SK-N-SH (cell line): Measurements from ENCODE around the gene ARHGEF7. TPM values are rescaled to one million over a fixed set of nuclear protein-coding genes. Genes with fewer than 3 reads are reported as not detected.

ENCODE experiments used
- CTCF ChIA-PET: fragments of 300-600, 350-600 bp; formaldehyde crosslinking; extraction: SDS; loops from one replicate; lab custom pipeline; 2021; lab: Yijun Ruan, JAX
- POLR2A ChIA-PET: fragments of 350-600 bp; sonication (Branson Sonifier 250); formaldehyde crosslinking; extraction: SDS; loops from one replicate; lab custom pipeline; 2020; ENCODE audit warnings: antibody characterized with exemption, inconsistent platforms; lab: Yijun Ruan, JAX
- DNase-seq: peaks from one replicate; pipeline ENCODE4 v3.0.0; 2012
- H2AFZ ChIP-seq: fragments of 200-600 bp; sonication (generic); 2 replicates; pipeline ENCODE4 v1.8.1; 2016; ENCODE audit warnings: antibody characterized with exemption, mild to moderate bottlenecking, low read depth
- H3F3A ChIP-seq: fragments of 200-600 bp; sonication (generic); replicated peaks from 2 replicates; pipeline ENCODE3; 2016; ENCODE audit warnings: antibody characterized with exemption, mild to moderate bottlenecking; ENCODE audit not compliant: insufficient read depth
- H3K27ac ChIP-seq, 2 experiments: fragments of 200-500 bp in 1 of 2; fragments of 200-600 bp in 1 of 2; sonication (Bioruptor generic) in 1 of 2; sonication (generic), shearing (Covaris generic) in 1 of 2; 2 replicates each; pipeline versions ENCODE4 v1.5.1 to v1.6.1; 2014 to 2016; ENCODE audit warnings: low read depth in 2 of 2, inconsistent platforms in 1 of 2, low read length in 1 of 2, mild to moderate bottlenecking in 1 of 2, mixed read lengths in 1 of 2
- H3K27me3 ChIP-seq: fragments of 200-600 bp; sonication (generic), shearing (Covaris generic); 2 replicates; pipeline ENCODE4 v1.6.1; 2016; ENCODE audit warnings: mixed run types; ENCODE audit not compliant: insufficient read depth
- H3K36me3 ChIP-seq, 2 experiments: fragments of 200-500 bp in 1 of 2; fragments of 200-600 bp in 1 of 2; sonication (Bioruptor generic) in 1 of 2; sonication (generic) in 1 of 2; replicated peaks in 1 of 2; 2 replicates each; pipeline versions ENCODE3 to v1.5.1; 2014 to 2016; ENCODE audit warnings: low read length in 1 of 2, mild to moderate bottlenecking in 1 of 2; ENCODE audit not compliant: insufficient read depth in 2 of 2, control insufficient read depth in 1 of 2
- H3K4me1 ChIP-seq, 2 experiments: fragments of 200-500 bp in 1 of 2; fragments of 200-600 bp in 1 of 2; sonication (Bioruptor generic) in 1 of 2; sonication (generic), shearing (Covaris generic) in 1 of 2; 2 replicates each; pipeline versions ENCODE4 v1.5.1 to v1.6.1; 2014 to 2016; ENCODE audit warnings: low read depth in 1 of 2, low read length in 1 of 2, mixed run types in 1 of 2; ENCODE audit not compliant: insufficient read depth in 2 of 2, control insufficient read depth in 1 of 2
- H3K4me2 ChIP-seq: fragments of 200-600 bp; sonication (generic), shearing (Covaris generic); 2 replicates; pipeline ENCODE4 v1.6.1; 2017; ENCODE audit warnings: mixed run types
- H3K4me3 ChIP-seq, 2 experiments: fragments of 200-500 bp in 1 of 2; fragments of 200-600 bp in 1 of 2; sonication (Bioruptor generic) in 1 of 2; sonication (generic), shearing (Covaris generic) in 1 of 2; 2 replicates each; pipeline versions ENCODE4 v1.5.1 to v1.8.1; 2014 to 2016; ENCODE audit warnings: low read depth in 2 of 2, inconsistent platforms in 1 of 2, low read length in 1 of 2, mild to moderate bottlenecking in 1 of 2, mixed read lengths in 1 of 2, moderate library complexity in 1 of 2
- H3K79me2 ChIP-seq: fragments of 200-600 bp; sonication (generic); 2 replicates; pipeline ENCODE4 v1.8.1; 2017; ENCODE audit warnings: mild to moderate bottlenecking; ENCODE audit not compliant: insufficient read depth
- H3K9ac ChIP-seq: fragments of 200-600 bp; sonication (generic); 2 replicates; pipeline ENCODE4 v1.6.1; 2017; ENCODE audit warnings: mixed run types
- H3K9me2 ChIP-seq: fragments of 200-600 bp; sonication (generic); 2 replicates; pipeline ENCODE4 v1.6.1; 2017; ENCODE audit warnings: mixed run types
- H3K9me3 ChIP-seq: fragments of 200-600 bp; sonication (generic); 2 replicates; pipeline ENCODE4 v1.6.1; 2017; ENCODE audit warnings: mixed run types, mild to moderate bottlenecking, moderate library complexity
- H4K20me1 ChIP-seq: fragments of 200-600 bp; sonication (generic); 2 replicates; pipeline ENCODE4 v1.6.1; 2017; ENCODE audit warnings: mild to moderate bottlenecking, mixed run types; ENCODE audit not compliant: insufficient read depth
- ELF1 ChIP-seq: IDR thresholded peaks from 2 replicates; pipeline ENCODE4 v1.4.0; 2012
- EP300 ChIP-seq, 2 experiments: IDR thresholded peaks; 2 replicates each; pipeline versions ENCODE4 v1.4.0 to v1.6.1; 2012; ENCODE audit warnings: borderline replicate concordance in 1 of 2, low read depth in 1 of 2, low read length in 1 of 2
- FOXJ3 ChIP-seq: sonication (generic); formaldehyde crosslinking; IDR thresholded peaks from 2 replicates; pipeline ENCODE4 v1.5.1; 2020; ENCODE audit warnings: mild to moderate bottlenecking, missing genetic modification reagents
- FOXM1 ChIP-seq: IDR thresholded peaks from 2 replicates; pipeline ENCODE4 v1.4.0; 2012; ENCODE audit warnings: low read depth, mild to moderate bottlenecking
- GABPA ChIP-seq: IDR thresholded peaks from 2 replicates; pipeline ENCODE4 v1.4.0; 2012; ENCODE audit warnings: low read depth, mild to moderate bottlenecking
- GATA2 ChIP-seq: sonication (generic); formaldehyde crosslinking; IDR thresholded peaks from 2 replicates; pipeline ENCODE4 v1.5.0; 2020; ENCODE audit warnings: mild to moderate bottlenecking, missing genetic modification reagents
- MAX ChIP-seq: IDR thresholded peaks from 2 replicates; pipeline ENCODE4 v1.4.0; 2012; ENCODE audit warnings: low read depth
- MXI1 ChIP-seq: IDR thresholded peaks from 2 replicates; pipeline ENCODE4 v1.6.1; 2012; ENCODE audit warnings: mild to moderate bottlenecking, low read depth, low read length, improper control_type of control experiment
- RAD21 ChIP-seq: IDR thresholded peaks from 2 replicates; pipeline ENCODE4 v1.6.1; 2012; ENCODE audit warnings: mild to moderate bottlenecking, low read length
- RCOR1 ChIP-seq: fragments of 150-350 bp; IDR thresholded peaks from 2 replicates; pipeline ENCODE4 v1.6.1; 2017; ENCODE audit warnings: antibody characterized with exemption, low read length
- RFX5 ChIP-seq: IDR thresholded peaks from 2 replicates; pipeline ENCODE4 v1.6.1; 2012; ENCODE audit warnings: mild to moderate bottlenecking, improper control_type of control experiment, low read length
- RXRA ChIP-seq: IDR thresholded peaks from 2 replicates; pipeline ENCODE4 v1.4.0; 2012; ENCODE audit warnings: low read depth, mild to moderate bottlenecking, borderline replicate concordance
- TAF1 ChIP-seq: IDR thresholded peaks from 2 replicates; pipeline ENCODE4 v1.6.1; 2012; ENCODE audit warnings: low read depth, mild to moderate bottlenecking, low read length, moderate library complexity, borderline replicate concordance
- TCF12 ChIP-seq: IDR thresholded peaks from 2 replicates; pipeline ENCODE4 v1.4.0; 2012
- TEAD4 ChIP-seq: IDR thresholded peaks from 2 replicates; pipeline ENCODE4 v1.4.0; 2012; ENCODE audit warnings: mild to moderate bottlenecking, borderline replicate concordance; ENCODE audit not compliant: insufficient read depth
- USF2 ChIP-seq: fragments of 150-350 bp; IDR thresholded peaks from 2 replicates; pipeline ENCODE4 v1.6.1; 2017; ENCODE audit warnings: antibody characterized with exemption, low read length, low read depth, borderline replicate concordance
- WGBS: methylation state at CpG from one replicate; pipeline ENCODE4 v1.1.6; 2017; ENCODE audit warnings: low lambda C conversion rate; 5-methylcytosine and 5-hydroxymethylcytosine counted together
- polyA plus RNA-seq, 3 experiments: library from polyadenylated mRNA; depleted of rRNA; stranded (reverse); fragments of >200 nt; gene quantifications; 2 replicates each; pipeline ENCODE4 v1.2.3, GENCODE V29; 2012
- TF ChIP-seq, protein P1 (sequence below): fragments of 200-600 bp; sonication (generic); IDR thresholded peaks from 2 replicates; pipeline ENCODE4 v1.6.1; 2017; ENCODE audit warnings: antibody characterized with exemption, mild to moderate bottlenecking, moderate library complexity
- TF ChIP-seq, protein P2 (sequence below): fragments of 150-350 bp; IDR thresholded peaks from 2 replicates; pipeline ENCODE4 v1.6.1; 2016; ENCODE audit warnings: mild to moderate bottlenecking, low read depth, low read length
- TF ChIP-seq, protein P3 (sequence below): IDR thresholded peaks from 2 replicates; pipeline ENCODE4; 2012
- TF ChIP-seq, protein P4 (sequence below): IDR thresholded peaks from 2 replicates; pipeline ENCODE4 v1.4.0; 2012; ENCODE audit warnings: low read depth, borderline replicate concordance
- TF ChIP-seq, protein P5 (sequence below): IDR thresholded peaks from 2 replicates; pipeline ENCODE4 v1.4.0; 2012; ENCODE audit warnings: low read depth, borderline replicate concordance

Gene ARHGEF7
- polyA plus RNA-seq, 1 of the 3 experiments (the other 2 are of a cell fraction) = 21.6 TPM

DNA sequence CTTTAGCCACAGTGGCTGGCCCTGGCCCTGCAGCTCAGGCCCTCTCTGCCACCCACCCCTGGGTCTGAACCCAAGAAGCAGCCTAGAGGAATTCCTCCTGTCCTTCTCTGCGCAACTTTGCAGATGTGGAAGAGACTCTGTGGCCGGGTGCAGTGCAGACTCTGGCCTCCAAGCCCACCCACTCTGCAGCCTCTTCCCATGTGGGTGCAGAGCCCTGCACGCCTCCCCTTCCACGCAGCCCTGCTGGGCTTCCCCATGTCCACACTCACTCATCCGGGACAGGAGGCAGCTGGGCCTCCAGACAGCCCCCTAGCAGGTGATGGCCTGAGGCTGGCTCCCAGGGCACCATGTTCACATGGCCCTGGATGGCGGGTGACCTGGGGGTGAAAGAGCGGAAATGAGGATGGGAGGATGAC is 207.8 kb downstream of the ARHGEF7 start:
- peaks cover 48% of the 10 kb centered on the region for H3K27me3 ChIP-seq
- no peak for TF ChIP-seq TEAD4
- no peak for TF ChIP-seq TAF1
- TF ChIP-seq, protein P1, sequence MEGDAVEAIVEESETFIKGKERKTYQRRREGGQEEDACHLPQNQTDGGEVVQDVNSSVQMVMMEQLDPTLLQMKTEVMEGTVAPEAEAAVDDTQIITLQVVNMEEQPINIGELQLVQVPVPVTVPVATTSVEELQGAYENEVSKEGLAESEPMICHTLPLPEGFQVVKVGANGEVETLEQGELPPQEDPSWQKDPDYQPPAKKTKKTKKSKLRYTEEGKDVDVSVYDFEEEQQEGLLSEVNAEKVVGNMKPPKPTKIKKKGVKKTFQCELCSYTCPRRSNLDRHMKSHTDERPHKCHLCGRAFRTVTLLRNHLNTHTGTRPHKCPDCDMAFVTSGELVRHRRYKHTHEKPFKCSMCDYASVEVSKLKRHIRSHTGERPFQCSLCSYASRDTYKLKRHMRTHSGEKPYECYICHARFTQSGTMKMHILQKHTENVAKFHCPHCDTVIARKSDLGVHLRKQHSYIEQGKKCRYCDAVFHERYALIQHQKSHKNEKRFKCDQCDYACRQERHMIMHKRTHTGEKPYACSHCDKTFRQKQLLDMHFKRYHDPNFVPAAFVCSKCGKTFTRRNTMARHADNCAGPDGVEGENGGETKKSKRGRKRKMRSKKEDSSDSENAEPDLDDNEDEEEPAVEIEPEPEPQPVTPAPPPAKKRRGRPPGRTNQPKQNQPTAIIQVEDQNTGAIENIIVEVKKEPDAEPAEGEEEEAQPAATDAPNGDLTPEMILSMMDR = no peak
- no peak for TF ChIP-seq RFX5
- TF ChIP-seq GATA2 (CRISPR knock-in tag) = no peak
- TF ChIP-seq, protein P2, sequence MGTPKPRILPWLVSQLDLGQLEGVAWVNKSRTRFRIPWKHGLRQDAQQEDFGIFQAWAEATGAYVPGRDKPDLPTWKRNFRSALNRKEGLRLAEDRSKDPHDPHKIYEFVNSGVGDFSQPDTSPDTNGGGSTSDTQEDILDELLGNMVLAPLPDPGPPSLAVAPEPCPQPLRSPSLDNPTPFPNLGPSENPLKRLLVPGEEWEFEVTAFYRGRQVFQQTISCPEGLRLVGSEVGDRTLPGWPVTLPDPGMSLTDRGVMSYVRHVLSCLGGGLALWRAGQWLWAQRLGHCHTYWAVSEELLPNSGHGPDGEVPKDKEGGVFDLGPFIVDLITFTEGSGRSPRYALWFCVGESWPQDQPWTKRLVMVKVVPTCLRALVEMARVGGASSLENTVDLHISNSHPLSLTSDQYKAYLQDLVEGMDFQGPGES = no peak
- TF ChIP-seq RAD21 = no peak
- no peak for TF ChIP-seq RCOR1
- TF ChIP-seq, protein P3, sequence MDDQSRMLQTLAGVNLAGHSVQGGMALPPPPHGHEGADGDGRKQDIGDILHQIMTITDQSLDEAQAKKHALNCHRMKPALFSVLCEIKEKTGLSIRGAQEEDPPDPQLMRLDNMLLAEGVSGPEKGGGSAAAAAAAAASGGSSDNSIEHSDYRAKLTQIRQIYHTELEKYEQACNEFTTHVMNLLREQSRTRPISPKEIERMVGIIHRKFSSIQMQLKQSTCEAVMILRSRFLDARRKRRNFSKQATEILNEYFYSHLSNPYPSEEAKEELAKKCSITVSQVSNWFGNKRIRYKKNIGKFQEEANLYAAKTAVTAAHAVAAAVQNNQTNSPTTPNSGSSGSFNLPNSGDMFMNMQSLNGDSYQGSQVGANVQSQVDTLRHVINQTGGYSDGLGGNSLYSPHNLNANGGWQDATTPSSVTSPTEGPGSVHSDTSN = no peak
- no peak for TF ChIP-seq FOXJ3
- TF ChIP-seq TCF12 = no peak
- TF ChIP-seq EP300 (IDR thresholded peaks at IDR 0.05; ENCODE audit: borderline replicate concordance in 1 of 2, low read depth in 1 of 2, low read length in 1 of 2) = no peak
- no peak for TF ChIP-seq GABPA
- no peak for TF ChIP-seq ELF1
- H3K27ac ChIP-seq = no peak overlapping the region
- peaks cover 0 to 23% of the 10 kb centered on the region in 2 experiments; a peak in 1 of 4 replicates for H3K4me1 ChIP-seq
- H4K20me1 ChIP-seq = no peaks in the 10 kb centered on the region
- H3K36me3 ChIP-seq = no peaks in the 10 kb centered on the region
- H3F3A ChIP-seq = no peaks in the 10 kb centered on the region
- no peak overlapping the region for H3K4me3 ChIP-seq
- H3K9ac ChIP-seq = no peak overlapping the region
- ChIA-PET POLR2A (no interaction called here), CTCF (interaction anchor here (1.9 kb wide), 1 partner anchor 9 kb away, joined by 4 read pairs; no protein-coding TSS in a partner anchor)
- no peak overlapping the region for H2AFZ ChIP-seq
- no peaks in the 10 kb centered on the region for H3K9me2 ChIP-seq
- no peaks in the 10 kb centered on the region for H3K79me2 ChIP-seq
- no peaks in the 10 kb centered on the region for H3K9me3 ChIP-seq
- WGBS = 61% methylated on average over 5 of the region's 7 CpGs
- DNase-seq = no peak
- no peak overlapping the region for H3K4me2 ChIP-seq

DNA sequence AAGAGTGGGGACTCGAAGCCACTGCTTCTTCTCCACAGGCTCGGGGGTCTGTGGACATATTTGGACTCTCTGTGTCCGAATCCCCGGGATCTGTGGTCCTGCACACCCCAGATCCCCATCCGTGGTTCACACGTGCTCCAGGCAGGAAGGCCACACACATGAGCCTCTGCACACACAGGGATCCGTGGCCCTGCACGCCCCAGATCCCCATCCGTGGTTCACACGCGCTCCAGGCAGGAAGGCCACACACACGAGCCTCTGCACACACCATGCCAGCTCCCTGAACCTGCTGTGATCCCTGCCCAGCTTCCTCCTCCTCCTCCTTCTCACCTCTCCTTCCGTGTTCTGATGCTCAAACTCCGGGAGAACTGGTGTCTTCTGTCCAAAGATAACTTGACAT is 208.4 kb downstream of the ARHGEF7 start:
- Histone ChIP-seq H3F3A (no peaks in the 10 kb centered on the region), H3K27me3 (peaks cover 54% of the 10 kb centered on the region), H3K4me2 (no peak overlapping the region), H4K20me1 (no peaks in the 10 kb centered on the region), H3K4me3 (no peak overlapping the region), H3K79me2 (no peaks in the 10 kb centered on the region), H3K9ac (no peak overlapping the region), H3K4me1 (peaks cover 0 to 23% of the 10 kb centered on the region in 2 experiments; a peak in 1 of 4 replicates), H2AFZ (no peak overlapping the region), H3K9me2 (no peaks in the 10 kb centered on the region), H3K9me3 (no peaks in the 10 kb centered on the region), H3K27ac (no peak overlapping the region), H3K36me3 (no peaks in the 10 kb centered on the region)
- ChIA-PET POLR2A (no interaction called here), CTCF (interaction anchor here (1.9 kb wide), 1 partner anchor 9 kb away, joined by 4 read pairs; no protein-coding TSS in a partner anchor)
- WGBS = 39% methylated on average over 12 of the region's 14 CpGs
- DNase-seq = no peak
- TF ChIP-seq USF2 (no peak), FOXM1 (no peak), GABPA (no peak), MAX (no peak), FOXJ3 (no peak), RXRA (no peak), MXI1 (no peak), EP300 (IDR thresholded peaks at IDR 0.05; ENCODE audit: borderline replicate concordance in 1 of 2, low read depth in 1 of 2, low read length in 1 of 2) (no peak)
- TF ChIP-seq, protein P4, sequence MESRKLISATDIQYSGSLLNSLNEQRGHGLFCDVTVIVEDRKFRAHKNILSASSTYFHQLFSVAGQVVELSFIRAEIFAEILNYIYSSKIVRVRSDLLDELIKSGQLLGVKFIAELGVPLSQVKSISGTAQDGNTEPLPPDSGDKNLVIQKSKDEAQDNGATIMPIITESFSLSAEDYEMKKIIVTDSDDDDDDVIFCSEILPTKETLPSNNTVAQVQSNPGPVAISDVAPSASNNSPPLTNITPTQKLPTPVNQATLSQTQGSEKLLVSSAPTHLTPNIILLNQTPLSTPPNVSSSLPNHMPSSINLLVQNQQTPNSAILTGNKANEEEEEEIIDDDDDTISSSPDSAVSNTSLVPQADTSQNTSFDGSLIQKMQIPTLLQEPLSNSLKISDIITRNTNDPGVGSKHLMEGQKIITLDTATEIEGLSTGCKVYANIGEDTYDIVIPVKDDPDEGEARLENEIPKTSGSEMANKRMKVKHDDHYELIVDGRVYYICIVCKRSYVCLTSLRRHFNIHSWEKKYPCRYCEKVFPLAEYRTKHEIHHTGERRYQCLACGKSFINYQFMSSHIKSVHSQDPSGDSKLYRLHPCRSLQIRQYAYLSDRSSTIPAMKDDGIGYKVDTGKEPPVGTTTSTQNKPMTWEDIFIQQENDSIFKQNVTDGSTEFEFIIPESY = no peak
- TF ChIP-seq, protein P5, sequence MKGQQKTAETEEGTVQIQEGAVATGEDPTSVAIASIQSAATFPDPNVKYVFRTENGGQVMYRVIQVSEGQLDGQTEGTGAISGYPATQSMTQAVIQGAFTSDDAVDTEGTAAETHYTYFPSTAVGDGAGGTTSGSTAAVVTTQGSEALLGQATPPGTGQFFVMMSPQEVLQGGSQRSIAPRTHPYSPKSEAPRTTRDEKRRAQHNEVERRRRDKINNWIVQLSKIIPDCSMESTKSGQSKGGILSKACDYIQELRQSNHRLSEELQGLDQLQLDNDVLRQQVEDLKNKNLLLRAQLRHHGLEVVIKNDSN = no peak
